HG03439 (cell line): ENCODE data around the gene AOPEP.

Experiments
- ATAC-seq: cut with Tn5 transposase; IDR thresholded peaks from one replicate; pipeline ENCODE4 v1.9.1; 2021; ENCODE audit warnings: mild to moderate bottlenecking, moderate library complexity; ENCODE audit not compliant: unreplicated experiment

AOPEP gene

GRCh38 chr9:94726495-94727191 lies at the start of gene AOPEP:
AOPEP (plus strand) TSS chr9:94726699; CDS start chr9:94759784, 33,085 bp downstream.
- peak; percentile 96 for ATAC-seq

GRCh38 chr9:94677929-94678328 lies 48.6 kb upstream of the AOPEP start:
- no peak for ATAC-seq

- ATAC-seq, result no peak
These were observed 46.9 kb upstream of the AOPEP start for GRCh38 chr9:94679587-94679986.

- no peak for ATAC-seq
These were observed 46.5 kb upstream of the AOPEP start for GRCh38 chr9:94680020-94680419.

- no peak for ATAC-seq
These were observed 45.9 kb upstream of the AOPEP start for GRCh38 chr9:94680621-94681020.

GRCh38 chr9:94681508-94681907 lies 45.0 kb upstream of the AOPEP start:
- ATAC-seq, result no peak

- no peak for ATAC-seq
These were observed 41.1 kb upstream of the AOPEP start for GRCh38 chr9:94685359-94685758.

- ATAC-seq, result no peak
These were observed 39.0 kb upstream of the AOPEP start for GRCh38 chr9:94687451-94687850.

- no peak for ATAC-seq
These were observed 36.2 kb upstream of the AOPEP start for GRCh38 chr9:94690344-94690743.

- ATAC-seq, result no peak
These were observed 33.9 kb upstream of the AOPEP start for GRCh38 chr9:94692601-94693000.

- no peak for ATAC-seq
These were observed 32.9 kb upstream of the AOPEP start for GRCh38 chr9:94693485-94694204.

- no peak for ATAC-seq
These were observed 30.0 kb upstream of the AOPEP start for GRCh38 chr9:94696545-94696944.

- ATAC-seq, result no peak
These were observed 28.4 kb upstream of the AOPEP start for GRCh38 chr9:94697972-94698581.

- ATAC-seq, result no peak
These were observed 26.7 kb upstream of the AOPEP start for GRCh38 chr9:94699715-94700373.

GRCh38 chr9:94700445-94700844 lies 26.1 kb upstream of the AOPEP start:
- no peak for ATAC-seq

- ATAC-seq, result no peak
These were observed 22.9 kb upstream of the AOPEP start for GRCh38 chr9:94703488-94704140.

- ATAC-seq, result no peak
These were observed 21.3 kb upstream of the AOPEP start for GRCh38 chr9:94705162-94705702.

GRCh38 chr9:94706922-94707321 lies 19.6 kb upstream of the AOPEP start:
- ATAC-seq, result no peak

GRCh38 chr9:94713436-94714215 lies 12.9 kb upstream of the AOPEP start:
- ATAC-seq, result no peak

GRCh38 chr9:94714494-94714893 lies 12.0 kb upstream of the AOPEP start:
- no peak for ATAC-seq
